B cell (primary cell): ENCODE measurements around the gene DIP2B.

Experiments used
- CTCF ChIP-seq: fragments of 200-600 bp; IDR thresholded peaks from one replicate; pipeline ENCODE4 v1.8.0; 2022; ENCODE audit warnings: antibody characterized with exemption, mild to moderate bottlenecking
- EZH2 ChIP-seq: IDR thresholded peaks from 2 replicates; pipeline ENCODE4 v1.6.1; 2012; ENCODE audit warnings: borderline replicate concordance, low read depth, mild to moderate bottlenecking, moderate library complexity, low read length; ENCODE audit not compliant: insufficient read depth, poor library complexity, severe bottlenecking

GRCh38 chr12:50718760-50719159 lies 214.0 kb downstream of the DIP2B start:
- TF ChIP-seq CTCF (no peak), EZH2 (no peak)
